ENCODE results near the gene SNX20. TPM values are rescaled to one million over a fixed set of nuclear protein-coding genes. Genes with fewer than 3 reads are reported as not detected.

Gene SNX20
- total RNA-seq, 1 donor, result not detected

DNA sequence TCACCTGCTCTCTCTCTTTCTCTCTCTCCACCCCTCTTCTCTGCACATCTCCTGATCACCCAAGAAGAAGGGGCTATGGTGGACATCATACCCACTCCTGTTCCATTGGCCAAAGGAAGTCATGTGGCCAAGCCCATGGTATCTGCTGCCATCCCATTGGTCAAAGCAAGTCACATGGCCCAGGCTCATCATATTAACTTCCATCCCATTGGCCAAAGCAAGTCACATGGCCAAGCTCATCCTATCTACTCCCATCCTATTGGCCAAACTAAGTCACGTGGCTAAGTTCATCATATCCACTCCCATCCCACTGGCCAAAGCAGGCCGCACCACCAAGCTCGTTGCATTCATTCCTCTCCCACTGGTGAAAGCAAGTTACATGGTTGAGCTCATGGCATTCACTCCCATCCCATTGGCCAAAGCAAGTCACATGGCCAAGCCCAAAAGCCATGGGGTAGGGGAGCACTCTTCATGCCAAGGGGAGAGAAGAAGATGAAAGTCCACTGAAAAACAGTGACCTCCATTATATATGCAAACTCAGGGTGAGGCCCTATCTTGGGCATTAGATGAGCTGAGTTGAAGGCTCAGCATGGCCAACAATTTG, 29.2 kb downstream of the SNX20 start:
- TF ChIP-seq, protein P1, sequence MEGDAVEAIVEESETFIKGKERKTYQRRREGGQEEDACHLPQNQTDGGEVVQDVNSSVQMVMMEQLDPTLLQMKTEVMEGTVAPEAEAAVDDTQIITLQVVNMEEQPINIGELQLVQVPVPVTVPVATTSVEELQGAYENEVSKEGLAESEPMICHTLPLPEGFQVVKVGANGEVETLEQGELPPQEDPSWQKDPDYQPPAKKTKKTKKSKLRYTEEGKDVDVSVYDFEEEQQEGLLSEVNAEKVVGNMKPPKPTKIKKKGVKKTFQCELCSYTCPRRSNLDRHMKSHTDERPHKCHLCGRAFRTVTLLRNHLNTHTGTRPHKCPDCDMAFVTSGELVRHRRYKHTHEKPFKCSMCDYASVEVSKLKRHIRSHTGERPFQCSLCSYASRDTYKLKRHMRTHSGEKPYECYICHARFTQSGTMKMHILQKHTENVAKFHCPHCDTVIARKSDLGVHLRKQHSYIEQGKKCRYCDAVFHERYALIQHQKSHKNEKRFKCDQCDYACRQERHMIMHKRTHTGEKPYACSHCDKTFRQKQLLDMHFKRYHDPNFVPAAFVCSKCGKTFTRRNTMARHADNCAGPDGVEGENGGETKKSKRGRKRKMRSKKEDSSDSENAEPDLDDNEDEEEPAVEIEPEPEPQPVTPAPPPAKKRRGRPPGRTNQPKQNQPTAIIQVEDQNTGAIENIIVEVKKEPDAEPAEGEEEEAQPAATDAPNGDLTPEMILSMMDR (IDR thresholded peaks at IDR 0.05; ENCODE audit: insufficient read depth, low read length), result no peak
- H3K4me3 ChIP-seq (ENCODE audit: low read depth, low read length), result no peak overlapping the region
- no peak for DNase-seq (ENCODE audit: low read depth)

- TF ChIP-seq, protein P1 (IDR thresholded peaks at IDR 0.05; ENCODE audit: insufficient read depth, low read length), result no peak
- H3K4me3 ChIP-seq (ENCODE audit: low read depth, low read length), result no peak overlapping the region
- no peak for DNase-seq (ENCODE audit: low read depth)
These were observed 34.8 kb downstream of the SNX20 start for GRCh38 chr16:50646345-50646744.

DNA sequence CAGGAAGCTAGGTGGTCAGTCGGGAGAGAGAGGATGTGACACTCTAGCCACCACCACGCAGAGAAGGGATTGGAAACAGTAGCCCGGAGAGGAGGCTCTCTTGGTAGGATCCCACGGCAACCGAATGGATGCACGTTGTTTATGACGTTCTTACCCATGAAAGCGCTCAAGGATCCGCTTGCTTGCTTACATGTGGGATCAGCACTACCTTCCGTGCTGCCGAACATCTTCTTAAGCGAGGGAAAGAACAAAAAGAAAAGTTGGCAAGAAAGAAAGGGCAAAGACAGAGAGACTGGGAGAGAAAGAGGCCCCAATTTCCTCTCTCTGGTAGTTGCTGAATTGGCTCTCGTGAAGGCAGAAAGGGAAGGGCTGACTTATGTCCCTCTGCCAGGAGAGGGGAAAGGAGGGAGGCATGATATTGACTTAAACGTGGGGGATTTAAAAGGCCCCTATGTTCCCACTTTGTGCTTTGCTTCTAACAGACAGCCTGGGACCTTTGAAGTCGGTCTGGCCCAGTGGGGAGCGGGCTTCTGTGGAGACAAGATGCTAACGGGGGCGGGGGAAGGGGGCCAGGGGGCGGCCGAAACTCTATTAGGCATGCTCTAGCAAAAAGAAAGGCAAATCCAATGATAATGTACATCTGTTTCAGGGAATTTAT, 35.4 kb downstream of the SNX20 start:
- DNase-seq (ENCODE audit: low read depth), result no peak
- H3K4me3 ChIP-seq (ENCODE audit: low read depth, low read length), result no peak overlapping the region
- TF ChIP-seq, protein P1 (IDR thresholded peaks at IDR 0.05; ENCODE audit: insufficient read depth, low read length), result no peak

GRCh38 chr16:50644729-50645128, 36.4 kb downstream of the SNX20 start:
- TF ChIP-seq, protein P1 (IDR thresholded peaks at IDR 0.05; ENCODE audit: insufficient read depth, low read length), result peak; percentile 45
- DNase-seq (ENCODE audit: low read depth), result peak; percentile 55

GRCh38 chr16:50644245-50644644, 36.9 kb downstream of the SNX20 start:
- DNase-seq (ENCODE audit: low read depth), result no peak
- TF ChIP-seq, protein P1 (IDR thresholded peaks at IDR 0.05; ENCODE audit: insufficient read depth, low read length), result no peak
- no peak overlapping the region for H3K4me3 ChIP-seq (ENCODE audit: low read depth, low read length)

More at GRCh38 chr16:50644729-50645128, 36.4 kb downstream of the SNX20 start:
- no peak overlapping the region for H3K4me3 ChIP-seq (ENCODE audit: low read depth, low read length)

DNA sequence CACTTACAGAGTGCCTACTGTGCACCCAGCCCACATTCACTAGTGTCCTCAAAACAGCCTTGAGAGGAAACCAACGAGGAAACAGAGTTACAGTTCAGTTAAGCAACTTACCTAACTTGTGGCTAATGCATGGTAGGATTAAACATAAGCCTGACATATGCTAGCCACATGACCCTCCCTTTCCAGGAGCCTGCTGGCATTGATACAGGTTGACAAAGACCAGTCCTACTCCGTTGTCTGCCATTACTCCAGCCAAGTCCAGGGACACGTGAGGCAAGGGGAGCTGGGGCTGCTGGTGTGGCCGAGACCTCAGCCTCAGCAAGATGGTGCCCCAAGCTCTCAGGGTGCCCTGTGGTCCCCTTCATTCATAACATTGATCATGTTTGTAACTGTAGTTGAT, 37.9 kb downstream of the SNX20 start:
- no peak for DNase-seq (ENCODE audit: low read depth)
- TF ChIP-seq, protein P1 (IDR thresholded peaks at IDR 0.05; ENCODE audit: insufficient read depth, low read length), result no peak
- no peak overlapping the region for H3K4me3 ChIP-seq (ENCODE audit: low read depth, low read length)

Measured in fibroblast of the aortic adventitia (primary cell).